Heart right ventricle (tissue), 16 donors: Measurements from ENCODE around the gene PPL. TPM values are rescaled to one million over a fixed set of nuclear protein-coding genes. Genes with fewer than 3 reads are reported as not detected.
"Not testable (repeated sequence)": the region's sequence is repeated elsewhere in the genome, so short reads cannot be mapped to it uniquely, and the experiment has no call there.

Experiments
- ATAC-seq, 8 donors: fragments of 200-7000 bp; cut with Tn5 transposase; one replicate each; pipeline ENCODE4 v1.9.1; 2020; ENCODE audit warnings: mild to moderate bottlenecking in 8 of 8, moderate library complexity in 8 of 8, moderate number of reproducible peaks in 1 of 8
- DNase-seq, 2 donors: peaks; one replicate each; pipeline ENCODE4 v3.0.0-alpha.2; 2020
- H3K27ac ChIP-seq, 10 donors: fragments of 200-600 bp; sonication (generic) in 2 of 10; one replicate each; pipeline versions ENCODE4 v1.5.0 to v1.8.0; 2020 to 2022; ENCODE audit warnings: mild to moderate bottlenecking in 3 of 10
- H3K27me3 ChIP-seq, 7 donors: fragments of 200-600 bp; one replicate each; pipeline ENCODE4 v1.8.0; 2021 to 2022; ENCODE audit warnings: mild to moderate bottlenecking in 2 of 7
- H3K36me3 ChIP-seq, 9 donors: fragments of 200-600 bp; sonication (generic) in 1 of 9; one replicate each; pipeline versions ENCODE4 v1.5.0 to v1.8.0; 2020 to 2022; ENCODE audit warnings: mild to moderate bottlenecking in 2 of 9
- H3K4me1 ChIP-seq, 9 donors: fragments of 200-600 bp; sonication (generic) in 1 of 9; one replicate each; pipeline versions ENCODE4 v1.5.0 to v1.8.0; 2020 to 2022; ENCODE audit warnings: mild to moderate bottlenecking in 4 of 9
- H3K4me3 ChIP-seq, 10 donors: fragments of 200-600 bp; sonication (generic) in 2 of 10; one replicate each; pipeline versions ENCODE4 v1.5.0 to v1.8.0; 2020 to 2022; ENCODE audit warnings: mild to moderate bottlenecking in 7 of 10, moderate library complexity in 2 of 10
- H3K9me3 ChIP-seq, 11 donors: fragments of 200-600 bp in 10 of 11; sonication (generic) in 2 of 11; one replicate each; pipeline versions ENCODE4 v1.5.0 to v1.8.0; 2013 to 2022; ENCODE audit warnings: mild to moderate bottlenecking in 2 of 11, control low read depth in 1 of 11, moderate library complexity in 1 of 11
- WGBS, 2 donors: extraction: QIAGEN DNeasy Blood & Tissue Kit; methylation state at CpG; one replicate each; pipeline ENCODE4 v1.1.7; 2013; ENCODE audit warnings: inconsistent platforms in 1 of 2; 5-methylcytosine and 5-hydroxymethylcytosine counted together
- intact Hi-C, 10 donors: fragments of 100-400 bp; cut with DNase I; formaldehyde crosslinking; loops; one replicate each; pipeline versions ENCODE4 v1.11.1 to v1.14.2; 2022
- polyA plus RNA-seq, 2 donors: library from polyadenylated mRNA; stranded (reverse); fragments of 200-250 nt; gene quantifications; one replicate each; pipeline ENCODE4 v1.2.3, GENCODE V29; 2013
- total RNA-seq, 10 donors: library from RNA; stranded (reverse); fragmentation: NEBNext Ultra II Directional in 3 of 10; extraction: Animal tissue kit (Norgen Biotek cat#: 25700) in 3 of 10; gene quantifications; one replicate each; pipeline versions ENCODE4 v1.2.1 to v1.2.4, GENCODE V29; 2021 to 2023
- TF ChIP-seq, protein P1 (sequence below), 9 donors: fragments of 200-600 bp; sonication (generic) in 2 of 9; IDR thresholded peaks; one replicate each; pipeline versions ENCODE4 v1.5.0 to v1.8.0; 2021 to 2022; ENCODE audit warnings: antibody characterized with exemption in 9 of 9, mild to moderate bottlenecking in 5 of 9, moderate library complexity in 1 of 9
- donor health status: Arrhythmogenic right ventricular cardiomyopathy.
- donor health status: ischemic (EF 13 %, LVEDD 7.1; RV severe dilation, severe dysfunction).
- donor health status: healthy with polysubstance abuse.
- donor health status: DM: no; HTN: yes; CAD: no.
- donor health status: DM: no; HTN: no; CAD: no.
- donor health status: ischemic (EF 25% LVEDD 6.9; RV normal size, moderate dysfunction).
- donor health status: ischemic (EF 25% LVEDD 5.7; RV mildly dilated, moderate dysfunction).
- donor health status: healthy.
- donor health status: DM: yes; HTN: yes; CAD: no.
- donor health status: Ischemic cardiomyopathy.
- donor health status: ischemic (EF 35%, LVEDD 5.7; RV mildly dilated, moderate dysfunction).
- donor health status: nonischemic (EF 11% LVEDD 7.7; RV severe dilation, severe dysfunction).
- donor health status: DM: yes; HTN: yes; CAD: no.
- donor health status: PGD.
- donor health status: ischemic (EF 29% LVEDD 5.4; RV normal size, mild dysfunction).
- donor health status: nonischemic (EF 23%, LVEDD 6.1; RV moderate dilation, normal function).

PPL gene
- total and polyA plus RNA-seq, 12 donors = 4.9 to 19.3 (median 7.3) TPM

DNA sequence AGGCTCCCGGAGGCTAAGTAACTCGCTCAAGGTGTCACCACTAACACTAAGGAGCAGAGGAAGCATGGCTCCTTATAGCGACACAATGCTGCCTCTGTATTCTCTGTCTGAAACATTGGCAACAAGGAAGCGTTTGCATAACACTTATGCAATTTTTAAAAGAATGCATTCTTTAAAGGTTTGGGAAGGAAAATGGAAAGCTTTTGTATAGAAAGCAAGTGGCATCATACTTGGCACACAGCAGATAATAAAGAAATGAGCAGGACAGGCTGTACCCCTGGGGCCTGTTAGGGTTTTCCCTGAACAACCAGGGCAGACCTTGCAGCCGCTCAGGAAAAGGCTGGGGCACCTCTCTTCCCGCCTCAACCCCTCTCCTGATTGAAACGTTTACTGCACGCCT lies 36.9 kb downstream of the PPL start:
- DNase-seq (no peak), ATAC-seq (no peak)
- H3K27ac ChIP-seq = no peak overlapping the region
- no peaks in the 10 kb centered on the region for H3K27me3 ChIP-seq
- intact Hi-C loops = no loop called here
- no peak overlapping the region for H3K4me3 ChIP-seq
- peaks cover 0 to 8% (median 5%) of the 10 kb centered on the region in 11 donors for H3K9me3 ChIP-seq
- H3K36me3 ChIP-seq = peaks cover 0 to 6% (median 0%) of the 10 kb centered on the region in 9 donors
- H3K4me1 ChIP-seq = no peaks in the 10 kb centered on the region
- TF ChIP-seq, protein P1, sequence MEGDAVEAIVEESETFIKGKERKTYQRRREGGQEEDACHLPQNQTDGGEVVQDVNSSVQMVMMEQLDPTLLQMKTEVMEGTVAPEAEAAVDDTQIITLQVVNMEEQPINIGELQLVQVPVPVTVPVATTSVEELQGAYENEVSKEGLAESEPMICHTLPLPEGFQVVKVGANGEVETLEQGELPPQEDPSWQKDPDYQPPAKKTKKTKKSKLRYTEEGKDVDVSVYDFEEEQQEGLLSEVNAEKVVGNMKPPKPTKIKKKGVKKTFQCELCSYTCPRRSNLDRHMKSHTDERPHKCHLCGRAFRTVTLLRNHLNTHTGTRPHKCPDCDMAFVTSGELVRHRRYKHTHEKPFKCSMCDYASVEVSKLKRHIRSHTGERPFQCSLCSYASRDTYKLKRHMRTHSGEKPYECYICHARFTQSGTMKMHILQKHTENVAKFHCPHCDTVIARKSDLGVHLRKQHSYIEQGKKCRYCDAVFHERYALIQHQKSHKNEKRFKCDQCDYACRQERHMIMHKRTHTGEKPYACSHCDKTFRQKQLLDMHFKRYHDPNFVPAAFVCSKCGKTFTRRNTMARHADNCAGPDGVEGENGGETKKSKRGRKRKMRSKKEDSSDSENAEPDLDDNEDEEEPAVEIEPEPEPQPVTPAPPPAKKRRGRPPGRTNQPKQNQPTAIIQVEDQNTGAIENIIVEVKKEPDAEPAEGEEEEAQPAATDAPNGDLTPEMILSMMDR (IDR thresholded peaks at IDR 0.05) = no peak
- 59 to 60% methylated on average over 8 of the region's 8 CpGs for WGBS, 2 donors

DNA sequence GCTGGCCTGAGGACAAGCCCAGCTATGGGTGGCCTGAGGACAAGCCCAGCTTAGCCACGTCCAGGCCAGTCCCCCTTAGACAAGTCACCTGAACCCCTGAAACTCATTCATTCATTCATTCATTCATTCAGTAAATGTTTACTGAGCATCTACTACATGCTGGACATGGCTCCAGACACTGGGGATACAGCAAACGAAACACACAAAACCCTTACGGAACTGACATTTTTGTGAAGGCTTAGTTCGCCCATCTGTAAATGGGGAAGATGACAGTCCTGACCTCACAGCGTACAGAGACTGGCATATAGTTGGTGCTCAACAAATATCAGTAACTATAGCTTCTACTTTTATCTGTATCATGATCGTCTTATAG lies 37.5 kb downstream of the PPL start:
- intact Hi-C loops = no loop called here
- Histone ChIP-seq H3K36me3 (peaks cover 0 to 6% (median 0%) of the 10 kb centered on the region in 9 donors), H3K4me3 (no peak overlapping the region), H3K4me1 (no peaks in the 10 kb centered on the region), H3K27me3 (no peaks in the 10 kb centered on the region), H3K9me3 (peaks cover 0 to 8% (median 5%) of the 10 kb centered on the region in 11 donors), H3K27ac (no peak overlapping the region)
- ATAC-seq (no peak), DNase-seq (no peak)
- TF ChIP-seq, protein P1 (IDR thresholded peaks at IDR 0.05) = no peak
- WGBS, 2 donors = 81 to 88% methylated on average over 6 of the region's 6 CpGs

DNA sequence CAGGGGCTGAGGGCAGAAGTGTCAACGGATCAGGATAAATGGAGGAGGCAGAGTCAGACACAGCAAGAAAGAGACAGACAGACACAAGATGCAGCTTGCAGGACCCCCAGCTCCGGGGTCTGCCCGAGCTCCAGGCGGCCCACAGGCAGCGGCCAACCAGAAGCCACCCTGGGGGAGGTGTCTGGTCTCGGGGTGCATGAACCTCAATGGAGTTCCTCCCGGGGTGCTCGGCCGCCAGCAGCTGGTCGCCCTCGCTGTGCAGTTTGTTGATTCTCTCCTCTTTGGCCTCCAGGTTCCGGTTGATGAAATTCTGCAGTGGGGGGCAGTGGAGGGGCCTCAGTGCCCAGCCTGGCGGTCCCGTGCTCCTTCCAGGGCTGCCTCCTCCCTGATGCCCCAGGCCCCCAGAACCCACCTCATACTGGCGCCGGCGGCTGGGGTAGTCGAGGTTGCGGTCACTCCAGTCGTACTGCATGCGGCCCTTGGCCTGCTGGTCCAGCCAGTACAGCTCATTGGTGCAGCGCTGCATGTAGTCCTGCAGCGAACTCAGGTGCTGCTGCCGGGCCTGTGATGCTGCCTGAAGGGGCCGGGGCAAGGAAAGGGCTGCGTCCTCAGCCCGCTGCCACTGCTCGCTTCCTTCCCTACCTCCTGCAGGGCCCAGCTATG lies 38.0 kb downstream of the PPL start:
- 92 to 94% methylated on average over 28 of the region's 28 CpGs for WGBS, 2 donors
- Histone ChIP-seq H3K27me3 (no peaks in the 10 kb centered on the region), H3K4me3 (no peak overlapping the region), H3K27ac (no peak overlapping the region), H3K36me3 (peaks cover 0 to 6% (median 0%) of the 10 kb centered on the region in 9 donors), H3K9me3 (peaks cover 0 to 8% (median 5%) of the 10 kb centered on the region in 11 donors), H3K4me1 (no peaks in the 10 kb centered on the region)
- DNase-seq (no peak), ATAC-seq (no peak)
- intact Hi-C loops = no loop called here
- TF ChIP-seq, protein P1 (IDR thresholded peaks at IDR 0.05) = no peak

DNA sequence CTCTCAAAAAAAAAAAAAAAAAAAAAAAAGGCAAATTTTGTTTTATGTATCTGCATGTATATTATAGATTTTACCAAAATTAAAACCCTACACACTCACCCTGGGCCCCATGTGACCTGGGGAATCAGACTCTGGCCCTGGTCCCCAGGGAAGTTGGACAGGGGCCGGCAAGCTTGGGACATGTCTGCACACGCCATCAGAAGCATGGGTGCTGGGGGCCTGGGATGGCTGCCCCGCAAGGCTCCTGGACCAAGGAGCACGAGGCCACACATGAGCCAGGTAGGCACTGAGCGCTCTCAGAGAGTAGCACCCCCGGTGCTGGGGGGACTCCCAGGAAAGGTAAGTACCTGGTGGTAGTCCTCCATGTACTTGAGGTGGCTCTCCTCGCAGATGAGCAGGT lies 39.6 kb downstream of the PPL start:
- Histone ChIP-seq H3K27ac (no peak overlapping the region), H3K9me3 (peaks cover 0 to 8% (median 5%) of the 10 kb centered on the region in 11 donors), H3K36me3 (peaks cover 0 to 6% (median 0%) of the 10 kb centered on the region in 9 donors), H3K4me3 (no peak overlapping the region), H3K27me3 (no peaks in the 10 kb centered on the region), H3K4me1 (peaks cover 8 to 14% (median 11%) of the 10 kb centered on the region in 9 donors)
- ATAC-seq (no peak), DNase-seq (no peak)
- 94 to 97% methylated on average over 7 of the region's 7 CpGs for WGBS, 2 donors
- TF ChIP-seq, protein P1 (IDR thresholded peaks at IDR 0.05) = no peak
- intact Hi-C loops = no loop called here

DNA sequence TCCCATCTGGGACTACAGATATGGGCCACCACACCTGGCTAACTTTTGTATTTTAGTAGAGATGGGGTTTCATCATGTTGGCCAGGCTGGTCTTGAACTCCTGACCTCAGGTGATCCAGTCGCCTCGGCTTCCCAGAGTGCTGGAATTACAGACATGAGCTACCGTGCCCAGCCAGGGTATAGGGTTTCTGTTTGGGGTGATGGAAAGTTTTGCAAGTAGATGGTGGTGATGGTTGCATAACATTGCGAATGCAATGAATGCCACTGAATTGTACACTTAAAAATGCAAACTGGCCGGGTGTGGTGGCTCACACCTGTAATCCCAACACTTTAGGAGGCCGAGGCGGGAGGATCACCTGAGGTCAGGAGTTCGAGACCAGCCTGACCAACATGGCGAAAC lies 40.2 kb downstream of the PPL start:
- 93 to 95% methylated on average over 9 of the region's 9 CpGs for WGBS, 2 donors
- H3K4me3 ChIP-seq, ATAC-seq, H3K27me3 ChIP-seq, H3K27ac ChIP-seq, H3K36me3 ChIP-seq, DNase-seq, H3K9me3 ChIP-seq, intact Hi-C loops: not testable (repeated sequence)
- H3K4me1 ChIP-seq = peaks cover 8 to 20% (median 14%) of the 10 kb centered on the region in 9 donors
